ENCODE results near the gene DLK2.

GRCh38 chr6:43477235-43478007, 22.1 kb upstream of the DLK2 start, which contains the start of gene TJAP1:
- TF ChIP-seq ZFP3 (CRISPR knock-in tag; IDR thresholded peaks at IDR 0.05), result no peak
- TF ChIP-seq, protein P1, sequence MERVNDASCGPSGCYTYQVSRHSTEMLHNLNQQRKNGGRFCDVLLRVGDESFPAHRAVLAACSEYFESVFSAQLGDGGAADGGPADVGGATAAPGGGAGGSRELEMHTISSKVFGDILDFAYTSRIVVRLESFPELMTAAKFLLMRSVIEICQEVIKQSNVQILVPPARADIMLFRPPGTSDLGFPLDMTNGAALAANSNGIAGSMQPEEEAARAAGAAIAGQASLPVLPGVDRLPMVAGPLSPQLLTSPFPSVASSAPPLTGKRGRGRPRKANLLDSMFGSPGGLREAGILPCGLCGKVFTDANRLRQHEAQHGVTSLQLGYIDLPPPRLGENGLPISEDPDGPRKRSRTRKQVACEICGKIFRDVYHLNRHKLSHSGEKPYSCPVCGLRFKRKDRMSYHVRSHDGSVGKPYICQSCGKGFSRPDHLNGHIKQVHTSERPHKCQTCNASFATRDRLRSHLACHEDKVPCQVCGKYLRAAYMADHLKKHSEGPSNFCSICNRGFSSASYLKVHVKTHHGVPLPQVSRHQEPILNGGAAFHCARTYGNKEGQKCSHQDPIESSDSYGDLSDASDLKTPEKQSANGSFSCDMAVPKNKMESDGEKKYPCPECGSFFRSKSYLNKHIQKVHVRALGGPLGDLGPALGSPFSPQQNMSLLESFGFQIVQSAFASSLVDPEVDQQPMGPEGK (CRISPR knock-in tag; IDR thresholded peaks at IDR 0.05; ENCODE audit: borderline replicate concordance), result no peak
- no peak for TF ChIP-seq TCF4 (CRISPR knock-in tag; IDR thresholded peaks at IDR 0.05; ENCODE audit: borderline replicate concordance)
- no peak for TF ChIP-seq RARB (CRISPR knock-in tag; IDR thresholded peaks at IDR 0.05)
- TF ChIP-seq ZNF565 (CRISPR knock-in tag; conservative IDR thresholded peaks at IDR 0.05; ENCODE audit: low read depth), result no peak

All from SK-N-SH treated with all-trans-retinoic acid at 6 μM for 48 hours (cell line).